Loucy (cell line): Measurements from ENCODE around the gene CASZ1.

ENCODE experiments used
- H2AFZ ChIP-seq: fragments of 200-600 bp; sonication (generic); 2 replicates; pipeline ENCODE4 v1.6.0; 2016; ENCODE audit warnings: antibody characterized with exemption, mild to moderate bottlenecking, low read length, moderate library complexity
- H3F3A ChIP-seq: fragments of 200-600 bp; 2 replicates; pipeline ENCODE4 v1.6.0; 2016; ENCODE audit warnings: antibody characterized with exemption, low read depth, mild to moderate bottlenecking
- H3K27me3 ChIP-seq: fragments of 200-600 bp; sonication (generic); 2 replicates; pipeline ENCODE4 v1.6.1; 2014; ENCODE audit warnings: low read length, mild to moderate bottlenecking; ENCODE audit not compliant: insufficient read depth, poor library complexity, severe bottlenecking
- H3K36me3 ChIP-seq: fragments of 200-600 bp; sonication (generic); 2 replicates; pipeline ENCODE4 v1.6.1; 2016; ENCODE audit warnings: low read length; ENCODE audit not compliant: insufficient read depth
- H3K4me1 ChIP-seq: fragments of 200-600 bp; sonication (generic); 2 replicates; pipeline ENCODE4 v1.5.1; 2014; ENCODE audit warnings: low read length, mild to moderate bottlenecking; ENCODE audit not compliant: insufficient read depth, poor library complexity, severe bottlenecking
- H3K4me2 ChIP-seq: fragments of 200-600 bp; sonication (generic); 2 replicates; pipeline ENCODE4 v1.6.0; 2014; ENCODE audit warnings: antibody characterized with exemption, low read length, low read depth, mild to moderate bottlenecking; ENCODE audit not compliant: poor library complexity, severe bottlenecking
- H3K4me3 ChIP-seq: fragments of 200-600 bp; sonication (generic); 2 replicates; pipeline ENCODE4 v1.5.1; 2014; ENCODE audit warnings: low read length, mild to moderate bottlenecking, mixed read lengths; ENCODE audit not compliant: poor library complexity, severe bottlenecking
- H3K79me2 ChIP-seq: fragments of 200-600 bp; sonication (generic); 2 replicates; pipeline ENCODE4 v1.6.1; 2014; ENCODE audit warnings: low read length; ENCODE audit not compliant: insufficient read depth
- H3K9ac ChIP-seq: fragments of 200-600 bp; sonication (generic); 2 replicates; pipeline ENCODE4 v1.6.0; 2014; ENCODE audit warnings: mild to moderate bottlenecking, low read depth, low read length, moderate library complexity; ENCODE audit not compliant: poor library complexity, severe bottlenecking
- H3K9me2 ChIP-seq: fragments of 200-600 bp; sonication (generic); replicated peaks from 2 replicates; pipeline ENCODE4 v1.6.1; 2016; ENCODE audit warnings: low read depth, low read length, mixed read lengths
- H3K9me3 ChIP-seq: fragments of 200-600 bp; sonication (generic); 2 replicates; pipeline ENCODE4 v1.6.1; 2014; ENCODE audit warnings: mild to moderate bottlenecking, antibody characterized with exemption, low read length, low read depth; ENCODE audit not compliant: insufficient read depth
- H4K20me1 ChIP-seq: fragments of 200-600 bp; sonication (generic); 2 replicates; pipeline ENCODE4 v1.6.0; 2014; ENCODE audit warnings: antibody characterized with exemption, low read length, mild to moderate bottlenecking; ENCODE audit not compliant: insufficient read depth, poor library complexity, severe bottlenecking
- CTCF ChIP-seq: fragments of 200-600 bp; sonication (generic); conservative IDR thresholded peaks from 2 replicates; pipeline ENCODE4 v1.5.1; 2014; ENCODE audit warnings: mild to moderate bottlenecking, antibody characterized with exemption, low read length
- EZH2phosphoT487 ChIP-seq: fragments of 200-600 bp; IDR thresholded peaks from 2 replicates; pipeline ENCODE4 v1.6.1; 2018; ENCODE audit warnings: antibody characterized with exemption, mild to moderate bottlenecking, moderate library complexity, borderline replicate concordance

Gene CASZ1

DNA sequence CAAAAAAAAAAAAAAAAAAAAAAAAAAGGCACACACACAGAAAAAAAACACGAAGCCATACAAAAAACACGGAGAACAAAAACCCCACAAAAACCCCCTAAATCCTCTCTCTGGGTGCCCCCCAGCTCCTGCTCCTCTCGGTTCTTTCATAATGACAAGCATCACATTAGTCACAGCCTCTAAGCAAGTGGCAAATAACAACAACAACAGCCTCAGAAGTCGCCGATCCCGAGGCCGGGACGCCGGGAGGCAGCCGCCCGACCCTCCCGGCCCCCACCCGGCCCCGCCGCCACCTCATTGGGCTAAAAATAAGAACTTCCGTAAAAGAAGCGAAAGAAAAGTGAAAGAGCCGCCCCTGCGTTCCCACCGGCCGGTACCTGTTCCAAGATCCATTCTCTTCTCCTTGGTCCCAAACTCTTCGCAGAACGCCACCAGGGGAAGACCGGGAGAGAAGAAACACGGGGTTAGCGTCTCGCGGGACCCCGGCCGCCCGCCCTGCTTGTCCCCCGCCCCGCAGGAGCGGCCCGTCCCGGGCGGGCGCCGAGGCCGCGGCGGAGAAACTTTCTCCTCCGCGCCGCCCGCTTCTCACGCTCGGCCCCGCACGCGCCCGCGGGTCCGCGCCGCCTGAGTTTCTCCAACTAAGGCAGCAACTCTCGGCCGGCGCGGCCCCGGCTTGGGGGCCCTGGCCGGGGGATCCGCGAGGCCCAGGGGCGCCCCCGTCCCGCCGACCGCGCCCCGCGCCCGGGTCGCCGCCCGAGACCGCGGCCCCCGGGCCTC lies 102.8 kb downstream of the CASZ1 start:
- Histone ChIP-seq H3K4me3 (peak overlapping the region; percentile 90), H3K9ac (peak overlapping the region; percentile 83), H3K9me3 (no peaks in the 10 kb centered on the region), H4K20me1 (peaks cover 9% of the 10 kb centered on the region), H3K4me2 (peak overlapping the region; percentile 51), H3F3A (no peaks in the 10 kb centered on the region), H3K4me1 (peaks cover 36% of the 10 kb centered on the region), H3K36me3 (no peaks in the 10 kb centered on the region), H3K27me3 (no peaks in the 10 kb centered on the region), H2AFZ (peak overlapping the region; percentile 80; the same call in 1 of the 2 replicates), H3K79me2 (peaks cover 48% of the 10 kb centered on the region), H3K9me2 (no peaks in the 10 kb centered on the region)
- TF ChIP-seq CTCF: no peak
- no peak for TF ChIP-seq EZH2phosphoT487

GRCh38 chr1:10693152-10693496 lies 103.3 kb downstream of the CASZ1 start:
- peak overlapping the region; percentile 90 for H3K4me3 ChIP-seq
- peak overlapping the region; percentile 83 for H3K9ac ChIP-seq
- peaks cover 9% of the 10 kb centered on the region for H4K20me1 ChIP-seq
- no peaks in the 10 kb centered on the region for H3F3A ChIP-seq
- no peaks in the 10 kb centered on the region for H3K9me3 ChIP-seq
- H3K36me3 ChIP-seq: no peaks in the 10 kb centered on the region
- H3K79me2 ChIP-seq: peaks cover 54% of the 10 kb centered on the region
- no peak overlapping the region for H2AFZ ChIP-seq
- no peaks in the 10 kb centered on the region for H3K9me2 ChIP-seq
- no peak for TF ChIP-seq CTCF
- no peaks in the 10 kb centered on the region for H3K27me3 ChIP-seq
- H3K4me1 ChIP-seq: peaks cover 42% of the 10 kb centered on the region
- peak overlapping the region; percentile 51 for H3K4me2 ChIP-seq

DNA sequence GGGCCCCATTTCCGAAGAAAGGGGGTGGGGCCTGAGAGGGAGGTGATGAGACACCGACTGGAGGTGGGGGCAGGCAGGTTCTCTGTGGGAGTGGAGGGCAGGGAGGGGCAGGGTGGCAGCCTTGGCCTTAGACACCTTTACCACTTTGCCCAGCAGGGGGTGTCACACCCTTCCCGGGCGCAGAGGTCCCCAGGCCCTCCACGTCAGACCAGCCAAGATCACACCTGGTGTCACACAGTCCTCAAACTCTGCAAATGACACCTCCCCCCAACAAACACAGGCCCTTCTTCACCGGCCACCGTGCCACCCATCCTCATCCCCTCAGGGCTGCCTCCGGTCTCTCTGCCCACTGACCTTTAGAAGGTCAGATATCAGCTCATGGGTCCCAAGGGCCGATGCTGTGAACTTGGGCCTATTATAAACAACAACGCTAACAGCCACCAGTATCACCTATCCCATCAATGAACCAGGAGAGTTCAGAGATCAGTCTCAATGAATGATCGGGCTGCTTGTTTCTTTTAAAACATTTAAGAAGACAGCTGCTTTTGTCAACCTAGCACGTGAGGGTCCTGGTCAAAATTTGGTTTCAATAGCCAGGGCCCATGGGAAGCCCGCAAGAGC lies 103.9 kb downstream of the CASZ1 start:
- no peaks in the 10 kb centered on the region for H3F3A ChIP-seq
- peaks cover 48% of the 10 kb centered on the region for H3K4me1 ChIP-seq
- H2AFZ ChIP-seq: no peak overlapping the region
- H4K20me1 ChIP-seq: peaks cover 9% of the 10 kb centered on the region
- H3K9me2 ChIP-seq: no peaks in the 10 kb centered on the region
- peaks cover 60% of the 10 kb centered on the region for H3K79me2 ChIP-seq
- TF ChIP-seq CTCF (peak; percentile 71), EZH2phosphoT487 (no peak)
- no peaks in the 10 kb centered on the region for H3K27me3 ChIP-seq
- peak overlapping the region; percentile 51 for H3K4me2 ChIP-seq
- H3K4me3 ChIP-seq: peak overlapping the region; percentile 90
- peak overlapping the region; percentile 83 for H3K9ac ChIP-seq
- H3K36me3 ChIP-seq: no peaks in the 10 kb centered on the region
- H3K9me3 ChIP-seq: no peaks in the 10 kb centered on the region
